K562 (cell line): ENCODE results near the gene SAFB. TPM values are rescaled to one million over a fixed set of nuclear protein-coding genes. Genes with fewer than 3 reads are reported as not detected.

Experiments
- ARHGAP35 ChIP-seq: fragments of 450-650 bp; IDR thresholded peaks from 2 replicates; pipeline ENCODE4 v1.6.1; 2018; ENCODE audit not compliant: partially characterized antibody
- CBFA2T2 ChIP-seq: fragments of 450-650 bp; conservative IDR thresholded peaks from 2 replicates; pipeline ENCODE4 v1.6.1; 2017; ENCODE audit warnings: mild to moderate bottlenecking
- HNRNPK ChIP-seq: fragments of 200-400 bp; formaldehyde crosslinking; IDR thresholded peaks from one replicate; pipeline ENCODE4 v1.6.1; 2018; ENCODE audit warnings: mild to moderate bottlenecking, low read depth, low read length; ENCODE audit not compliant: poor library complexity, severe bottlenecking
- LEF1 ChIP-seq: fragments of 450-650 bp; IDR thresholded peaks from 2 replicates; pipeline ENCODE4 v1.6.1; 2016; ENCODE audit warnings: mild to moderate bottlenecking
- POLR2AphosphoS2 ChIP-seq: IDR thresholded peaks from 2 replicates; pipeline ENCODE4 v1.6.1; 2012; ENCODE audit warnings: low read length, improper control_type of control experiment
- POLR2G ChIP-seq: fragments of 200-400 bp; formaldehyde crosslinking; IDR thresholded peaks from 2 replicates; pipeline ENCODE4 v1.6.1; 2017; ENCODE audit warnings: low read depth, mild to moderate bottlenecking, antibody characterized with exemption, low read length, moderate library complexity
- RBM25 ChIP-seq: fragments of 200-400 bp; formaldehyde crosslinking; IDR thresholded peaks from 2 replicates; pipeline ENCODE4 v1.6.1; 2018; ENCODE audit warnings: low read length, low read depth, moderate library complexity; ENCODE audit not compliant: severe bottlenecking
- SMARCA4 ChIP-seq: fragments of 450-650 bp; IDR thresholded peaks from 2 replicates; pipeline ENCODE4 v1.6.1; 2016
- SMARCB1 ChIP-seq: IDR thresholded peaks from 2 replicates; pipeline ENCODE4 v1.6.1; 2011; ENCODE audit warnings: improper control_type of control experiment, low read depth; ENCODE audit not compliant: insufficient read length
- ZFPM2 ChIP-seq: fragments of 250-450 bp; sonication (Bioruptor Pico); IDR thresholded peaks from 2 replicates; pipeline ENCODE4 v1.5.1; 2022; ENCODE audit warnings: mild to moderate bottlenecking
- ZKSCAN3 ChIP-seq: fragments of 250-450 bp; sonication (Bioruptor Pico); IDR thresholded peaks from 2 replicates; pipeline ENCODE4 v1.4.0; 2020
- polyA plus RNA-seq, 8 experiments: library from polyadenylated mRNA; depleted of rRNA in 4 of 8; stranded (reverse) in 5 of 8; unstranded in 3 of 8; fragments of >200 nt; fragmentation: Nextera tagmentation in 2 of 8; fragmentation: Illumina TruSeq in 1 of 8; extraction: Ambion mirVana in 2 of 8; extraction: Trizol in 1 of 8; gene quantifications; 2 replicates each; pipeline versions ENCODE4 v1.2.1 to v1.2.3, GENCODE V29; 2011 to 2014; ENCODE audit warnings: inconsistent platforms in 1 of 8, missing spikeins in 1 of 8
- total RNA-seq, 7 experiments: library from RNA; depleted of rRNA in 6 of 7; stranded (reverse); fragments of >200 nt in 6 of 7; fragmentation: Illumina TruSeq in 2 of 7; extraction: Trizol in 2 of 7; gene quantifications; 2 replicates each; pipeline versions ENCODE4 v1.2.1 to v1.2.3, GENCODE V29; 2011 to 2021; ENCODE audit warnings: low replicate concordance in 1 of 7
- TF ChIP-seq, protein P1 (sequence below): fragments of 450-650 bp; formaldehyde crosslinking; IDR thresholded peaks from 2 replicates; pipeline ENCODE4 v1.4.0; 2020; ENCODE audit warnings: mild to moderate bottlenecking, moderate library complexity
- TF ChIP-seq, protein P2 (sequence below): fragments of 450-650 bp; IDR thresholded peaks from 2 replicates; pipeline ENCODE4 v1.6.1; 2016; ENCODE audit warnings: borderline replicate concordance
- TF ChIP-seq, protein P3 (sequence below): fragments of 200-800 bp; sonication (Bioruptor generic); IDR thresholded peaks from 2 replicates; pipeline ENCODE4 v1.6.1; 2017; ENCODE audit warnings: missing genetic modification characterization, missing compliant biosample characterization
- TF ChIP-seq, protein P4 (sequence below): fragments of 450-650 bp; IDR thresholded peaks from 2 replicates; pipeline ENCODE4 v1.7.1; 2018; ENCODE audit warnings: mild to moderate bottlenecking, low read depth; ENCODE audit not compliant: partially characterized antibody
- TF ChIP-seq, protein P5 (sequence below), 3 experiments: fragments of 200-800 bp in 1 of 3; fragments of 250-450 bp in 1 of 3; fragments of 450-650 bp in 1 of 3; sonication (Bioruptor Pico) in 1 of 3; sonication (Bioruptor generic) in 1 of 3; formaldehyde crosslinking in 1 of 3; IDR thresholded peaks; 2 replicates each; pipeline versions ENCODE4 v1.6.1 to v1.8.0; 2016 to 2022; ENCODE audit warnings: mild to moderate bottlenecking in 2 of 3, missing genetic modification characterization in 2 of 3, missing compliant biosample characterization in 1 of 3, moderate library complexity in 1 of 3

SAFB gene
- total and polyA plus RNA-seq, 9 of the 15 experiments (the other 6 are each of a cell fraction or from before 2014, with no cell fraction given): 1.1 to 151 (median 83.1) TPM

DNA sequence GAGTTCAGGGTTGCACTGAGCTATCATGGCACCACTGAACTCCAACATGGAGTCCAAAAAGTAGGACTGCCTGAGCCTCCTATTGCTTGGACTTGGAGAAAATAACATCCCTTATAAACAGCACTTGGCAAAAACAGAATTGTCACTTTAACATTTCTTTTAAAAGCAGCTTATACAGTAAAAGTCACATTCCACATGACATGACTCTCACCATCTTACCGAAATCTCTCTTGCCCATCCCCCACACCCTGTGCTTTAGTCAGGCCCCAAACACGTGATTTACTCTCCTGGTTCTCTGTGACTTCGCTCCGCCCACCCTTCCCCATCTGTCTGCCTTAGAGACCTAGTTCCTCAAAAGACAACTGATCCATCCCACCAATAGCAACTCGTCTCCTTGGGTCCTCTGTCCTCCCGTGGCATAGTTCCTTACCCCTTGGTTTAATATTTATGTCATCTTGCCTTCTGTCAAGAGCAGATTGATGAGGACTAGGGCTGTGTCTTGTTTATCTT lies 4.6 kb downstream of the SAFB start (continued):
- TF ChIP-seq, protein P1, sequence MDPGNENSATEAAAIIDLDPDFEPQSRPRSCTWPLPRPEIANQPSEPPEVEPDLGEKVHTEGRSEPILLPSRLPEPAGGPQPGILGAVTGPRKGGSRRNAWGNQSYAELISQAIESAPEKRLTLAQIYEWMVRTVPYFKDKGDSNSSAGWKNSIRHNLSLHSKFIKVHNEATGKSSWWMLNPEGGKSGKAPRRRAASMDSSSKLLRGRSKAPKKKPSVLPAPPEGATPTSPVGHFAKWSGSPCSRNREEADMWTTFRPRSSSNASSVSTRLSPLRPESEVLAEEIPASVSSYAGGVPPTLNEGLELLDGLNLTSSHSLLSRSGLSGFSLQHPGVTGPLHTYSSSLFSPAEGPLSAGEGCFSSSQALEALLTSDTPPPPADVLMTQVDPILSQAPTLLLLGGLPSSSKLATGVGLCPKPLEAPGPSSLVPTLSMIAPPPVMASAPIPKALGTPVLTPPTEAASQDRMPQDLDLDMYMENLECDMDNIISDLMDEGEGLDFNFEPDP (CRISPR knock-in tag): 0 out of 2 replicates have a peak, but pooled peaks have one; percentile 78
- TF ChIP-seq, protein P2, sequence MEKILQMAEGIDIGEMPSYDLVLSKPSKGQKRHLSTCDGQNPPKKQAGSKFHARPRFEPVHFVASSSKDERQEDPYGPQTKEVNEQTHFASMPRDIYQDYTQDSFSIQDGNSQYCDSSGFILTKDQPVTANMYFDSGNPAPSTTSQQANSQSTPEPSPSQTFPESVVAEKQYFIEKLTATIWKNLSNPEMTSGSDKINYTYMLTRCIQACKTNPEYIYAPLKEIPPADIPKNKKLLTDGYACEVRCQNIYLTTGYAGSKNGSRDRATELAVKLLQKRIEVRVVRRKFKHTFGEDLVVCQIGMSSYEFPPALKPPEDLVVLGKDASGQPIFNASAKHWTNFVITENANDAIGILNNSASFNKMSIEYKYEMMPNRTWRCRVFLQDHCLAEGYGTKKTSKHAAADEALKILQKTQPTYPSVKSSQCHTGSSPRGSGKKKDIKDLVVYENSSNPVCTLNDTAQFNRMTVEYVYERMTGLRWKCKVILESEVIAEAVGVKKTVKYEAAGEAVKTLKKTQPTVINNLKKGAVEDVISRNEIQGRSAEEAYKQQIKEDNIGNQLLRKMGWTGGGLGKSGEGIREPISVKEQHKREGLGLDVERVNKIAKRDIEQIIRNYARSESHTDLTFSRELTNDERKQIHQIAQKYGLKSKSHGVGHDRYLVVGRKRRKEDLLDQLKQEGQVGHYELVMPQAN: peak; percentile 72; the same call in 1 of the 2 replicates
- no peak for TF ChIP-seq SMARCB1
- TF ChIP-seq ZFPM2: no peak
- peak; percentile 63; the same call in 1 of the 2 replicates for TF ChIP-seq ZKSCAN3
- TF ChIP-seq POLR2AphosphoS2: no peak
- no peak for TF ChIP-seq ARHGAP35
- TF ChIP-seq RBM25: no peak
- TF ChIP-seq, protein P3, sequence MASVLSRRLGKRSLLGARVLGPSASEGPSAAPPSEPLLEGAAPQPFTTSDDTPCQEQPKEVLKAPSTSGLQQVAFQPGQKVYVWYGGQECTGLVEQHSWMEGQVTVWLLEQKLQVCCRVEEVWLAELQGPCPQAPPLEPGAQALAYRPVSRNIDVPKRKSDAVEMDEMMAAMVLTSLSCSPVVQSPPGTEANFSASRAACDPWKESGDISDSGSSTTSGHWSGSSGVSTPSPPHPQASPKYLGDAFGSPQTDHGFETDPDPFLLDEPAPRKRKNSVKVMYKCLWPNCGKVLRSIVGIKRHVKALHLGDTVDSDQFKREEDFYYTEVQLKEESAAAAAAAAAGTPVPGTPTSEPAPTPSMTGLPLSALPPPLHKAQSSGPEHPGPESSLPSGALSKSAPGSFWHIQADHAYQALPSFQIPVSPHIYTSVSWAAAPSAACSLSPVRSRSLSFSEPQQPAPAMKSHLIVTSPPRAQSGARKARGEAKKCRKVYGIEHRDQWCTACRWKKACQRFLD (CRISPR knock-in tag): peak; percentile 99
- TF ChIP-seq SMARCA4: no peak
- TF ChIP-seq, protein P4, sequence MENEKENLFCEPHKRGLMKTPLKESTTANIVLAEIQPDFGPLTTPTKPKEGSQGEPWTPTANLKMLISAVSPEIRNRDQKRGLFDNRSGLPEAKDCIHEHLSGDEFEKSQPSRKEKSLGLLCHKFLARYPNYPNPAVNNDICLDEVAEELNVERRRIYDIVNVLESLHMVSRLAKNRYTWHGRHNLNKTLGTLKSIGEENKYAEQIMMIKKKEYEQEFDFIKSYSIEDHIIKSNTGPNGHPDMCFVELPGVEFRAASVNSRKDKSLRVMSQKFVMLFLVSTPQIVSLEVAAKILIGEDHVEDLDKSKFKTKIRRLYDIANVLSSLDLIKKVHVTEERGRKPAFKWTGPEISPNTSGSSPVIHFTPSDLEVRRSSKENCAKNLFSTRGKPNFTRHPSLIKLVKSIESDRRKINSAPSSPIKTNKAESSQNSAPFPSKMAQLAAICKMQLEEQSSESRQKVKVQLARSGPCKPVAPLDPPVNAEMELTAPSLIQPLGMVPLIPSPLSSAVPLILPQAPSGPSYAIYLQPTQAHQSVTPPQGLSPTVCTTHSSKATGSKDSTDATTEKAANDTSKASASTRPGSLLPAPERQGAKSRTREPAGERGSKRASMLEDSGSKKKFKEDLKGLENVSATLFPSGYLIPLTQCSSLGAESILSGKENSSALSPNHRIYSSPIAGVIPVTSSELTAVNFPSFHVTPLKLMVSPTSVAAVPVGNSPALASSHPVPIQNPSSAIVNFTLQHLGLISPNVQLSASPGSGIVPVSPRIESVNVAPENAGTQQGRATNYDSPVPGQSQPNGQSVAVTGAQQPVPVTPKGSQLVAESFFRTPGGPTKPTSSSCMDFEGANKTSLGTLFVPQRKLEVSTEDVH: no peak
- no peak for TF ChIP-seq POLR2G
- TF ChIP-seq LEF1: peak; percentile 82
- TF ChIP-seq, protein P5, sequence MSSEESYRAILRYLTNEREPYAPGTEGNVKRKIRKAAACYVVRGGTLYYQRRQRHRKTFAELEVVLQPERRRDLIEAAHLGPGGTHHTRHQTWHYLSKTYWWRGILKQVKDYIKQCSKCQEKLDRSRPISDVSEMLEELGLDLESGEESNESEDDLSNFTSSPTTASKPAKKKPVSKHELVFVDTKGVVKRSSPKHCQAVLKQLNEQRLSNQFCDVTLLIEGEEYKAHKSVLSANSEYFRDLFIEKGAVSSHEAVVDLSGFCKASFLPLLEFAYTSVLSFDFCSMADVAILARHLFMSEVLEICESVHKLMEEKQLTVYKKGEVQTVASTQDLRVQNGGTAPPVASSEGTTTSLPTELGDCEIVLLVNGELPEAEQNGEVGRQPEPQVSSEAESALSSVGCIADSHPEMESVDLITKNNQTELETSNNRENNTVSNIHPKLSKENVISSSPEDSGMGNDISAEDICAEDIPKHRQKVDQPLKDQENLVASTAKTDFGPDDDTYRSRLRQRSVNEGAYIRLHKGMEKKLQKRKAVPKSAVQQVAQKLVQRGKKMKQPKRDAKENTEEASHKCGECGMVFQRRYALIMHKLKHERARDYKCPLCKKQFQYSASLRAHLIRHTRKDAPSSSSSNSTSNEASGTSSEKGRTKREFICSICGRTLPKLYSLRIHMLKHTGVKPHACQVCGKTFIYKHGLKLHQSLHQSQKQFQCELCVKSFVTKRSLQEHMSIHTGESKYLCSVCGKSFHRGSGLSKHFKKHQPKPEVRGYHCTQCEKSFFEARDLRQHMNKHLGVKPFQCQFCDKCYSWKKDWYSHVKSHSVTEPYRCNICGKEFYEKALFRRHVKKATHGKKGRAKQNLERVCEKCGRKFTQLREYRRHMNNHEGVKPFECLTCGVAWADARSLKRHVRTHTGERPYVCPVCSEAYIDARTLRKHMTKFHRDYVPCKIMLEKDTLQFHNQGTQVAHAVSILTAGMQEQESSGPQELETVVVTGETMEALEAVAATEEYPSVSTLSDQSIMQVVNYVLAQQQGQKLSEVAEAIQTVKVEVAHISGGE (CRISPR knock-in tag; IDR thresholded peaks at IDR 0.05): peak in 1 of 3 experiments; percentile 88; a peak in 2 of 6 replicates
- TF ChIP-seq CBFA2T2: no peak
- TF ChIP-seq HNRNPK: no peak
